HepG2 (cell line): ENCODE measurements around the gene GPR39. TPM values are rescaled to one million over a fixed set of nuclear protein-coding genes. Genes with fewer than 3 reads are reported as not detected.

ENCODE experiments used
- MAFG ChIP-seq: sonication (generic); formaldehyde crosslinking; IDR thresholded peaks from 2 replicates; pipeline ENCODE4 v1.5.1; 2020; ENCODE audit warnings: mild to moderate bottlenecking, missing genetic modification reagents
- RAD21 ChIP-seq: fragments of 450-650 bp; formaldehyde crosslinking; IDR thresholded peaks from 2 replicates; pipeline ENCODE4 v1.5.0; 2020; ENCODE audit warnings: mild to moderate bottlenecking
- RORA ChIP-seq: sonication (generic); formaldehyde crosslinking; IDR thresholded peaks from 2 replicates; pipeline ENCODE4 v1.5.0; 2020; ENCODE audit warnings: mild to moderate bottlenecking, missing genetic modification reagents, moderate library complexity
- ZNF160 ChIP-seq: sonication (generic); formaldehyde crosslinking; IDR thresholded peaks from 2 replicates; pipeline ENCODE4 v1.8.0; 2022; ENCODE audit warnings: mild to moderate bottlenecking, inconsistent platforms, missing genetic modification reagents
- ZNF317 ChIP-seq: sonication (generic); formaldehyde crosslinking; IDR thresholded peaks from 2 replicates; pipeline ENCODE4 v1.5.0; 2020; ENCODE audit warnings: mild to moderate bottlenecking, missing genetic modification reagents
- polyA plus RNA-seq, 8 experiments: library from polyadenylated mRNA; depleted of rRNA in 3 of 8; stranded (reverse) in 7 of 8; unstranded in 1 of 8; fragments of >200 nt; fragmentation: Illumina TruSeq in 4 of 8; extraction: Trizol in 4 of 8; gene quantifications; 2 replicates each; pipeline versions ENCODE4 v1.2.1 to v1.2.3, GENCODE V29; 2011 to 2016; ENCODE audit warnings: low read depth in 4 of 8, missing spikeins in 1 of 8, mixed read lengths in 1 of 8; ENCODE audit not compliant: insufficient read depth in 1 of 8
- total RNA-seq, 5 experiments: library from RNA; depleted of rRNA; stranded (reverse); fragments of >200 nt; fragmentation: Illumina TruSeq; extraction: Trizol; gene quantifications; 2 replicates each; pipeline ENCODE4 v1.2.3, GENCODE V29; 2016; ENCODE audit warnings: low read depth in 1 of 5
- TF ChIP-seq, protein P1 (sequence below): sonication (generic); formaldehyde crosslinking; IDR thresholded peaks from 2 replicates; pipeline ENCODE4 v1.4.0; 2020; ENCODE audit warnings: missing genetic modification reagents
- TF ChIP-seq, protein P2 (sequence below): sonication (generic); formaldehyde crosslinking; IDR thresholded peaks from 2 replicates; pipeline ENCODE4 v1.4.0; 2020; ENCODE audit warnings: mild to moderate bottlenecking, missing genetic modification reagents
- TF ChIP-seq, protein P3 (sequence below): sonication (generic); formaldehyde crosslinking; IDR thresholded peaks from 2 replicates; pipeline ENCODE4 v1.8.0; 2022; ENCODE audit warnings: low read depth, missing genetic modification reagents

The GPR39 gene
- total and polyA plus RNA-seq, 2 of the 13 experiments (the other 11 are each of a cell fraction or from before 2014, with no cell fraction given), result 0.16 to 0.62 TPM

DNA sequence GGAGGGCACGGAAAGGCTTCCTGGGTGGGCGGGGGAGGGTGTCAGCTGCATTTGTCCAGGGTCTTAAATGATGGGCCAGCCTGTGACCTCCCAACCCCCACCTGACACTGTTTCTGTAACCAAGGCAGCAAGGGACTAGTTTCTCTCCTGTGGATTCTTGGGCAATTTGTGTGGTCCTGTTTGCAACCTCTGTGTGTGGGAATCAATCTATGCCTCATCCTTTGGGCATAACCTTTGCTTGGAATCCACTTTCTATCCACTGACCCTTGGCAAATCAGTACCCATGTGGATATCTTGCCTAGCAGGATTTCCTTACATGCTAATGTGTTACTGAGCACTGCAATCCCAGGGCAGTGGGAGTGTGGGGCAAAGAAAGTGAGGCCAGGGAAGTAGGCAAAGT, 54.1 kb downstream of the GPR39 start (continued):
- TF ChIP-seq ZNF160 (no peak), MAFG (no peak), RAD21 (no peak), RORA (CRISPR knock-in tag) (no peak), ZNF317 (CRISPR knock-in tag) (no peak)
- TF ChIP-seq, protein P1, sequence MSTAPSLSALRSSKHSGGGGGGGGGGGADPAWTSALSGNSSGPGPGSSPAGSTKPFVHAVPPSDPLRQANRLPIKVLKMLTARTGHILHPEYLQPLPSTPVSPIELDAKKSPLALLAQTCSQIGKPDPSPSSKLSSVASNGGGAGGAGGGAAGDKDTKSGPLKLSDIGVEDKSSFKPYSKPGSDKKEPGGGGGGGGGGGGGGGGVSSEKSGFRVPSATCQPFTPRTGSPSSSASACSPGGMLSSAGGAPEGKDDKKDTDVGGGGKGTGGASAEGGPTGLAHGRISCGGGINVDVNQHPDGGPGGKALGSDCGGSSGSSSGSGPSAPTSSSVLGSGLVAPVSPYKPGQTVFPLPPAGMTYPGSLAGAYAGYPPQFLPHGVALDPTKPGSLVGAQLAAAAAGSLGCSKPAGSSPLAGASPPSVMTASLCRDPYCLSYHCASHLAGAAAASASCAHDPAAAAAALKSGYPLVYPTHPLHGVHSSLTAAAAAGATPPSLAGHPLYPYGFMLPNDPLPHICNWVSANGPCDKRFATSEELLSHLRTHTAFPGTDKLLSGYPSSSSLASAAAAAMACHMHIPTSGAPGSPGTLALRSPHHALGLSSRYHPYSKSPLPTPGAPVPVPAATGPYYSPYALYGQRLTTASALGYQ (CRISPR knock-in tag), result no peak
- TF ChIP-seq, protein P2, sequence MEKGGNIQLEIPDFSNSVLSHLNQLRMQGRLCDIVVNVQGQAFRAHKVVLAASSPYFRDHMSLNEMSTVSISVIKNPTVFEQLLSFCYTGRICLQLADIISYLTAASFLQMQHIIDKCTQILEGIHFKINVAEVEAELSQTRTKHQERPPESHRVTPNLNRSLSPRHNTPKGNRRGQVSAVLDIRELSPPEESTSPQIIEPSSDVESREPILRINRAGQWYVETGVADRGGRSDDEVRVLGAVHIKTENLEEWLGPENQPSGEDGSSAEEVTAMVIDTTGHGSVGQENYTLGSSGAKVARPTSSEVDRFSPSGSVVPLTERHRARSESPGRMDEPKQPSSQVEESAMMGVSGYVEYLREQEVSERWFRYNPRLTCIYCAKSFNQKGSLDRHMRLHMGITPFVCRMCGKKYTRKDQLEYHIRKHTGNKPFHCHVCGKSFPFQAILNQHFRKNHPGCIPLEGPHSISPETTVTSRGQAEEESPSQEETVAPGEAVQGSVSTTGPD (CRISPR knock-in tag), result no peak
- TF ChIP-seq, protein P3, sequence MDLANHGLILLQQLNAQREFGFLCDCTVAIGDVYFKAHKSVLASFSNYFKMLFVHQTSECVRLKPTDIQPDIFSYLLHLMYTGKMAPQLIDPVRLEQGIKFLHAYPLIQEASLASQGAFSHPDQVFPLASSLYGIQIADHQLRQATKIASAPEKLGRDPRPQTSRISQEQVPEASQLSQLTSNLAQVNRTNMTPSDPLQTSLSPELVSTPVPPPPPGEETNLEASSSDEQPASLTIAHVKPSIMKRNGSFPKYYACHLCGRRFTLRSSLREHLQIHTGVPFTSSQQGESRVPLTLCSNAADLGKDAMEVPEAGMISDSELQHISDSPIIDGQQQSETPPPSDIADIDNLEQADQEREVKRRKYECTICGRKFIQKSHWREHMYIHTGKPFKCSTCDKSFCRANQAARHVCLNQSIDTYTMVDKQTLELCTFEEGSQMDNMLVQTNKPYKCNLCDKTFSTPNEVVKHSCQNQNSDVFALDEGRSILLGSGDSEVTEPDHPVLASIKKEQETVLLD (CRISPR knock-in tag), result no peak
